LHCN-M2 (cell line): ENCODE measurements around the gene PSMG3. TPM values are rescaled to one million over a fixed set of nuclear protein-coding genes. Genes with fewer than 3 reads are reported as not detected.

Experiments used
- DNase-seq: peaks from one replicate; pipeline ENCODE4 v3.0.0-alpha.2; 2012; ENCODE audit warnings: low read depth
- polyA plus RNA-seq: library from polyadenylated mRNA; unstranded; fragments of >200 nt; gene quantifications from one replicate; pipeline ENCODE4 v1.2.1, GENCODE V29; 2012; ENCODE audit warnings: missing spikeins
- total RNA-seq: library from RNA; depleted of rRNA; stranded (reverse); fragments of >200 nt; gene quantifications from 2 replicates; pipeline ENCODE4 v1.2.3, GENCODE V29; 2014; rRNA removed

Gene PSMG3
- total RNA-seq = 89.6 and 91.1 TPM in 2 replicates
- 65.5 TPM for polyA plus RNA-seq

- peak; percentile 94 for DNase-seq
These were observed at the start of gene PSMG3 for GRCh38 chr7:1569833-1570632. TSS of gene PSMG3 (minus strand) at chr7:1570032. CDS start at chr7:1569339, 693 bp downstream.

DNA sequence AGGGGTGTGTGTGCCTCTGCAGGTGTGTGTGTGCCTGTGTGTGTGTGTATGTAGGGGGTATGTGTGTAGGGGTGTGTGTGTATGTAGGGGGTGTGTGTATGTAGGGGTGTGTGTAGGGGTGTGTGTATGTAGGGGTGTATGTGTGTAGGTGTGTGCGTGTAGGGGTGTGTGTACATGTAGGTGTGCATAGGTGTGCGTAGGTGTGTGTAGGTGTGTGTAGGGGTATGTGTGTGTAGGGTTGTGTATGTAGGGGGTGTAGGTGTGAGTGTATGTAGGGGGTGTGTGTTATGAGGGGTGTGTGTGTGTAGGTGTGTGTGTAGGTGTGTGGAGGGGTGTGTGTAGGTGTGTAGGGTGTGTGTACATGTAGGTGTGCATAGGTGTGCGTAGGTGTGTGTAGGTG lies 48.6 kb upstream of the PSMG3 start:
- DNase-seq = no peak

- no peak for DNase-seq
These were observed 48.1 kb upstream of the PSMG3 start for GRCh38 chr7:1617957-1618356.

DNA sequence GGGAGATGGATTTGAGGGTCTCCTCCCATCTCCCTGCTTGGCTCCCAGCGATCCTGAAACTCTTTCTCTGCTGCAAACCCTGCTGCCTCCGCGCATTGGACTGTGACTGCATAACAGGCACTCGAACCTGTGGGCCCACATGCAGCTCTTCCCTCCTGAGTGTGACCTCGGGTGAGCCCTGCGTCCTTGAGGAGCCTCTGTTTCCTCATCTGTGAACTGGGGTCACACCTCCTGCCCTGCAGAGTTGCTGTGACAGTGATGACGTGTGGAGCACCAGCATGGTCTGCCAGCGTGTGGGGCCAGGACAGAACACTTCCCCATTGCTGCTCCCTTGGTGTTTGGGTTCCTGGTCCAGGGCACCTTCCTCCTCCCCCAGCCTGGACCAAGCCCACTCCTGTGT lies 46.9 kb upstream of the PSMG3 start:
- no peak for DNase-seq

DNA sequence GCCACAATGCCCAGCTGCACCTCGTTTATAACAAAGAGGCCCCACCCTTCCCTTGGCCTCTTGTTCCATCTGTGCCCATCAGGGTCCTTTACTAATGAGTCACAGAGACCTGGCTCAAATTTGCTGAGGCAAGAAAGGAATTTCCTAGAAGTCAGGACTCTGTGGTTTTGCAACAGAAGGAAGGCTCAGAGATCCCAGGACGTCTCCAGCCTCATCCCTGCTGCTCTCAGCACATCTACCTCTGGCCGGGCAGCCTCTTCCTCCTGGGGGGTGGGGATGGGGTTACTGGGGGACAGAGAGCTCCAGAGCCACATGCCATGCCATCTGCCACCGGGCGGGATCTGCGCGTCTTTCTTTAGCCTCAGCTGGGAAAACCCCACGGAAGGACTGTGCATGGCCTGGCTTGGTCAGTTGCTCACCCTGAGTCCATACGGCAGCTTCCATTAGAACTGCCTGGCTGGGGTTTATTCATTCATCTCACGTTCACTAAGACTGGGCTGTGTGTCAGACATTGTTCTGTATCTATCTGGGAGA lies 41.9 kb upstream of the PSMG3 start:
- DNase-seq = peak; percentile 99

DNA sequence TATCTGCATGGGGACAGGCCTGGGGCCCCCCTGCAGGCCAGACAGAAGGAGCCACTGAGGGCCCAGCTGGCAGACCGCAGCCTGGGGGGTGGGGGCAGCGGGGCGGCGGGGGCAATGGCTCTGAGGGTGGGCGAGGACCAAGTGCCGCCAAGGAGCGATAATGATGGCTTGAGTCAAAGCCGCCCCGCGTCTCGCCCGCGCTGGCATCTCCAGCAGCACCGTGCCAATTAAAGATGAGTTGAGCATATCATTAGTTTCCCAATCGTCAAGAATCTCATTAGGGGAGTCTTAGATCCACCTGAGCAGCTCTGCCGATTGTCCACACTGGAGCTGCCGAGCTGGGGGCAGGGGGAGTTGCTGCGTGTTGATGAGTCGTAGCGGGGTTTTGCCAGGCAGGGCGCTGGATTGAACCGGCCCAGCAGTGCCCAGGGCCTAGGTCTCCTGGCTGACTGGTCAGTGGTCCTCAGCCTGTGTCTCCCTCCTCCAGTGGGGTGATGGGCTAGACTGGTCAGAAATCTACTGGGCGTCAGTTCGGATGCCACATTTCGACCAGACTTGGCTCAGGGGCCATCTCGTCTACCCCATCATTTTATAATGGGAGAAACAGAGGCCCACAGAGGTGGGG lies 41.0 kb upstream of the PSMG3 start:
- no peak for DNase-seq

GRCh38 chr7:1610013-1610677 lies 40.3 kb upstream of the PSMG3 start:
- no peak for DNase-seq

GRCh38 chr7:1609023-1609422 lies 39.2 kb upstream of the PSMG3 start:
- no peak for DNase-seq

DNA sequence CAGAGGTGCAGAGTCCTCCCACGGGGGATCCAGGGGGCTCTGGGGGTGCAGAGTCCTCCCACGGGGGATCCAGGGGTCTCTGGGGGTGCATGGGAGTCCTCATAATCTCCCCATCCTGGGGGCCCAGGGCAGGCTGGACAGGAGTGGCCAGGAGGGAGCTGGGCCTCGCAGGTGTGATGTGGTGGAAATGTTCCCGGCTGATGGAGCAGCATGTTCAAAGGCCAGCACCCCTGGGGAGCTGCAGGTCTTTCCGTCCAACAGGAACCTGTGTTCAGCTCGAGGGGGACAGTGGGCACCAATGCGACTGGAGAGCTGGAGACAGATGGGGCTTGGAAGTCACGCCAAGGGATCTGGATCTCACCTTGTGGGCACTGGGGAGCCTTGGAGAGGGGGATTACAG lies 38.5 kb upstream of the PSMG3 start:
- DNase-seq = no peak

GRCh38 chr7:1607696-1608095 lies 37.9 kb upstream of the PSMG3 start:
- DNase-seq = no peak

- no peak for DNase-seq
These were observed 37.2 kb upstream of the PSMG3 start for GRCh38 chr7:1607001-1607400.

- no peak for DNase-seq
These were observed 34.6 kb upstream of the PSMG3 start for GRCh38 chr7:1604383-1604782.

DNA sequence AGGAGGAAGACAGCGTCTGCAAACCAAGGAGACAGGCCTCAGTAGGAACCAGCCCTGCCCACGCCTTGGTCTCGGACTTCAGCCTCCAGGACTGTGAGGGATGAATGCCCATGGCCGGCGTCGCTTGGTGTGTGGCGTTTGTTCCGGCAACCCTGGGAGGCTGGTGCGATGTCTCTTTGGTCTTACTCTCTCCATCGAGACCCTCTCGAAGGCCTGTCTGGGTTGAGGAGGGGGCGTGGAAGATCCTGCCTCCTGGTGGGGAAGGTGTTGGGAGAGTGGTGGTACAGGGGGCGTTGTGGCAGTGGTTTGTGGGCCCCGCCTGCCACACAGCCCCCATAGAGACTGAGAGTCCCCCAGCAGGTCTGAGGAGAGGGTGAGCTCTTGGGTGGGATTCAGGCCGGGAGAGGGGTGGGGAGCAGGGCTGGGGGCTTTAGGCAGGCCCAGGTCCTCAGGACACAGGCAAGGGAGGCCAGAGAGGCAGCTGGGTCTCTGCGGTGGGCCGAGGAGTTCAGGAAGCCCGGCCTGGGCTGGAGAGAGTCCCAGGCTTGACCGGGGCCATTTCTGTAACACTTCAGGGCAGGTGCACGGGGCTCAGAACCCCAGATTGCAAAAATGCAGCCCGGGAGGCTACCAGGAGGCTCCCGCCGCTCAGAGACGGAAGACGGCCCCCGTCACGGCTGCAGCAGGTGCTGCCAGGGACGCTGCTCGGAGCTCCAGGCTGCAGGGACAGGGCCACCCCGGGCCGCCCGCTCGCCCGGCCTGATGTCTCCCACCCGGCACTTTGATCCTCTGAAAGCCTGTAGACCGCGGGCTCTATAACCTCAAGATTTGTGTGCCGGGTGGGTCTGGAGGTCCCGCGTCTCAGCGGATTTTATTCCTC lies 33.8 kb upstream of the PSMG3 start:
- no peak for DNase-seq

DNA sequence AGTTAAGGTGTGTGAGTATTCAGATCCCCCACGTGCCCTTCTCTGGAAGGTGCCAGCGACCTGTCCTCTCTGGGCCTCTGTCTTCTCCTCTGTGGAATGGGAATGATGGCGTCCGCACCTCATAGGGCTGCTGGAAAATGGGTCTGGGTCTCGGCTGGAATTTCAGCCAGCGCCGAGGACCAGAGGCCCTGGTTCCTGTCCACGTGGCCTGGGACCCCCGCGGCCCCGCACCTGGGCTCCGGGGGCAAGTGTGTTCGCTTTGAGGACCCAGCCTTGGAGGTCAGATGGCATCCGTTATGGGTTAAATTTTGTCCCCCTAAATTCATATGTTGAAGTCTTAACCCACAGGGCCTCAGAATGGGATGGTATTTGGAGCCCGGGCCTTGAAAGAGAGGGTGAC lies 32.6 kb upstream of the PSMG3 start:
- no peak for DNase-seq

- no peak for DNase-seq
These were observed 32.1 kb upstream of the PSMG3 start for GRCh38 chr7:1601956-1602355.

- DNase-seq = no peak
These were observed 30.0 kb upstream of the PSMG3 start for GRCh38 chr7:1599640-1600395.

DNA sequence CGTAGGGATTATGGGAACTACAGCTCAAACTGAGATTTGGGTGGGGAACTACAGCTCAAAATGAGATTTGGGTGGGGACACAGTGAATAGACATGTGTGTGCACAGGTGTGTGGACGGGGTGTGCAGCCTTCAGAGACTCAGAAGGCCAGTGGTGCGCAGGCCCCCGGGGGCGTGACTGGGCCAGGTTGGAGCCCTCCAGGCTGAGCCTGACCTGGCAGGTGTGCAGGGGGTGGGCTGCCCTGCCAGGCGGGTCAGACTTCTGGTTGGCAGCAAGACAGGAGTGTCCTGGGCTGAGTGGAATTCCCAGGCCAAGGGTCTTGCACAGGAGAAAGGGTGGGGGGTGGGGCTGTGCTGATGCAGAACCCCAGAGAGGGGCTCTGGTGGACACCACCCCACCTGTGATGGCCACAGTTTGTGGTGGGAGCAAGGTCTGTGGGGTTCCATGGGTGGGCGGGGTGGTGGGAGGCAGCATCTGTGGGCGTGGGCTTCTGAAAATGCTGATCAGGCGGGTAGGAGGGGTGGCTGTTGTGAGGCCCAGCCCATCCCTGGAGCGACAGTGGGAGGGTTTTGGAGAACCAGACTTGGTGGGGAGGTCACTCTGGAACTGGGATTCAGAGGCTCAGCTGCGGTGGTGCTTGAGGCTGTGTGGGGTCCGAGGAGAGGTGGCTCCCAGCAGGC lies 29.3 kb upstream of the PSMG3 start:
- DNase-seq = no peak

- DNase-seq = no peak
These were observed 28.5 kb upstream of the PSMG3 start for GRCh38 chr7:1598286-1598685.

- no peak for DNase-seq
These were observed 28.0 kb upstream of the PSMG3 start for GRCh38 chr7:1597791-1598190.
